IMR-90 (cell line): ENCODE data around the gene CTNND2. TPM values are rescaled to one million over a fixed set of nuclear protein-coding genes. Genes with fewer than 3 reads are reported as not detected.

Source experiments
- ATAC-seq: fragments of 200-7000 bp; cut with Tn5 transposase; 2 replicates; pipeline ENCODE4 v1.9.1; 2020; ENCODE audit warnings: low read depth, mild to moderate bottlenecking, moderate library complexity
- BruUV-seq: library from RNA; stranded (reverse); fragments of 400-500 nt; replicated peaks from 2 replicates; lab custom pipeline; 2021; lab: Mats Ljungman, UMichigan
- CTCF ChIA-PET: fragments of 300-600 bp; formaldehyde crosslinking; extraction: SDS; loops from one replicate; lab custom pipeline; 2021; ENCODE audit warnings: antibody characterized with exemption; lab: Yijun Ruan, JAX
- POLR2A ChIA-PET: fragments of 300-600 bp; sonication (Branson Sonifier 250); formaldehyde crosslinking; loops from one replicate; lab custom pipeline; 2022; ENCODE audit warnings: antibody characterized with exemption; ENCODE audit not compliant: unreplicated experiment; lab: Charles Lee
- DNase-seq: peaks from one replicate; pipeline ENCODE4 v3.0.0; 2013
- H2AFZ ChIP-seq: replicated peaks from 2 replicates; pipeline ENCODE3; 2013; ENCODE audit warnings: low read length, mild to moderate bottlenecking; ENCODE audit not compliant: poor library complexity
- H2AK5ac ChIP-seq: 2 replicates; pipeline ENCODE4 v1.6.1; 2013; ENCODE audit warnings: low read depth, low read length, inconsistent platforms
- H2AK9ac ChIP-seq: replicated peaks from 2 replicates; pipeline ENCODE3; 2013; ENCODE audit warnings: mild to moderate bottlenecking, low read depth, low read length, moderate library complexity; ENCODE audit not compliant: poor library complexity
- H2BK120ac ChIP-seq: 2 replicates; pipeline ENCODE4 v1.6.1; 2013; ENCODE audit warnings: low read depth, low read length, inconsistent platforms
- H2BK15ac ChIP-seq: 3 replicates; pipeline ENCODE4 v1.6.1; 2013; ENCODE audit warnings: low read depth, low read length, inconsistent platforms
- H2BK20ac ChIP-seq: 2 replicates; pipeline ENCODE4 v1.6.1; 2013; ENCODE audit warnings: low read depth, mild to moderate bottlenecking, inconsistent platforms, low read length, moderate library complexity
- H2BK5ac ChIP-seq: 2 replicates; pipeline ENCODE4 v1.6.1; 2013; ENCODE audit warnings: mild to moderate bottlenecking, low read depth, low read length, inconsistent platforms; ENCODE audit not compliant: poor library complexity, severe bottlenecking
- H3K14ac ChIP-seq: replicated peaks from 2 replicates; pipeline ENCODE4 v1.6.1; 2013; ENCODE audit warnings: low read depth, low read length, inconsistent platforms
- H3K18ac ChIP-seq: 2 replicates; pipeline ENCODE4 v1.6.1; 2013; ENCODE audit warnings: low read depth, low read length, control low read depth
- H3K23ac ChIP-seq: 2 replicates; pipeline ENCODE4 v1.6.1; 2013; ENCODE audit warnings: low read depth, low read length, inconsistent platforms
- H3K27ac ChIP-seq: 2 replicates; pipeline ENCODE4 v1.5.1; 2013; ENCODE audit warnings: mild to moderate bottlenecking, control low read depth, low read length; ENCODE audit not compliant: insufficient read depth
- H3K27me3 ChIP-seq: 2 replicates; pipeline ENCODE4 v1.6.1; 2013; ENCODE audit warnings: low read length; ENCODE audit not compliant: control insufficient read depth, insufficient read depth
- H3K36me3 ChIP-seq: 2 replicates; pipeline ENCODE4 v1.6.1; 2013; ENCODE audit warnings: low read length, mixed read lengths; ENCODE audit not compliant: control insufficient read depth, insufficient read depth
- H3K4ac ChIP-seq: 2 replicates; pipeline ENCODE4 v1.6.1; 2013; ENCODE audit warnings: low read depth, low read length, inconsistent platforms
- H3K4me1 ChIP-seq: 2 replicates; pipeline ENCODE4 v1.6.1; 2013; ENCODE audit warnings: low read length, mixed read lengths; ENCODE audit not compliant: control insufficient read depth, insufficient read depth
- H3K4me2 ChIP-seq: 2 replicates; pipeline ENCODE4 v1.6.1; 2013; ENCODE audit warnings: low read depth, mild to moderate bottlenecking, control low read depth, low read length, moderate library complexity
- H3K4me3 ChIP-seq: 2 replicates; pipeline ENCODE4 v1.5.1; 2013; ENCODE audit warnings: low read depth, mild to moderate bottlenecking, control low read depth, low read length, moderate library complexity; ENCODE audit not compliant: insufficient read depth
- H3K56ac ChIP-seq: 2 replicates; pipeline ENCODE4 v1.6.1; 2013; ENCODE audit warnings: low read length, inconsistent platforms; ENCODE audit not compliant: insufficient read depth; ENCODE audit errors: extremely low read depth
- H3K79me1 ChIP-seq, 2 experiments: 2 replicates each; pipeline ENCODE4 v1.6.1; 2013; ENCODE audit warnings: low read length in 2 of 2, inconsistent platforms in 1 of 2, low read depth in 1 of 2
- H3K9ac ChIP-seq: 2 replicates; pipeline ENCODE4 v1.6.1; 2013; ENCODE audit warnings: low read depth, low read length, control low read depth
- H3K9me1 ChIP-seq: 2 replicates; pipeline ENCODE4 v1.6.1; 2013; ENCODE audit warnings: low read length, inconsistent platforms; ENCODE audit not compliant: insufficient read depth
- H3K9me3 ChIP-seq: 2 replicates; pipeline ENCODE4 v1.6.1; 2013; ENCODE audit warnings: low read length; ENCODE audit not compliant: control insufficient read depth, insufficient read depth
- H4K20me1 ChIP-seq: 2 replicates; pipeline ENCODE4 v1.6.1; 2013; ENCODE audit warnings: low read length, inconsistent platforms; ENCODE audit not compliant: insufficient read depth
- H4K5ac ChIP-seq: 2 replicates; pipeline ENCODE4 v1.6.1; 2013; ENCODE audit warnings: mild to moderate bottlenecking, low read depth, low read length, control low read depth
- H4K8ac ChIP-seq, 2 experiments: 2 replicates each; pipeline ENCODE4 v1.6.1; 2013; ENCODE audit warnings: low read depth in 2 of 2, low read length in 2 of 2, control low read depth in 1 of 2, inconsistent platforms in 1 of 2
- H4K91ac ChIP-seq: 2 replicates; pipeline ENCODE4 v1.6.1; 2013; ENCODE audit warnings: low read depth, low read length, inconsistent platforms; ENCODE audit not compliant: insufficient read depth
- CEBPB ChIP-seq: IDR thresholded peaks from 2 replicates; pipeline ENCODE4 v1.6.1; 2012; ENCODE audit warnings: low read depth, low read length, improper control_type of control experiment
- CTCF ChIP-seq: conservative IDR thresholded peaks from 2 replicates; pipeline ENCODE4 v1.5.1; 2012; ENCODE audit warnings: mild to moderate bottlenecking, low read depth, low read length, improper control_type of control experiment
- whole genome bisulfite sequencing, 2 experiments: methylation state at CpG; one replicate each; pipeline versions ENCODE4 v1.1.5 to v1.1.7; 2013; ENCODE audit warnings: missing lambda C conversion rate in 2 of 2; ENCODE audit not compliant: insufficient read length in 1 of 2; ENCODE audit errors: extremely low coverage in 2 of 2; 5-methylcytosine and 5-hydroxymethylcytosine counted together
- dilution Hi-C: fragments of 300-500 bp; cut with HindIII; formaldehyde crosslinking; loops from one replicate; pipeline ENCODE4 v1.14.3; 2018; ENCODE audit warnings: low sequenced_read_pairs; ENCODE audit not compliant: unreplicated experiment
- in situ Hi-C: fragments of 300-500 bp; cut with MboI; formaldehyde crosslinking; loops from 3 replicates; pipeline ENCODE4 v1.14.3; 2019; ENCODE audit warnings: low sequenced_read_pairs, inconsistent platforms, mixed read lengths
- intact Hi-C: fragments of 100-400 bp; cut with micrococcal nuclease; formaldehyde crosslinking; loops from 2 replicates; pipeline ENCODE4 v1.10.0; 2022
- polyA plus RNA-seq, 3 experiments: library from polyadenylated mRNA; depleted of rRNA; stranded (reverse); fragments of >200 nt; gene quantifications; 2 replicates each; pipeline ENCODE4 v1.2.3, GENCODE V29; 2012; ENCODE audit warnings: low replicate concordance in 1 of 3
- total RNA-seq: library from RNA; depleted of rRNA; stranded (reverse); fragments of >200 nt; gene quantifications from 2 replicates; pipeline ENCODE4 v1.2.3, GENCODE V29; 2012

The CTNND2 gene
- total and polyA plus RNA-seq, 2 of the 4 experiments (the other 2 are of a cell fraction), result not detected

- Histone ChIP-seq H2AK5ac (no peak overlapping the region), H4K20me1 (no peaks in the 10 kb centered on the region), H3K56ac (no peak overlapping the region), H2BK20ac (no peak overlapping the region), H3K9me3 (0 out of 2 replicates have a peak, but pooled peaks cover 2% of the 10 kb centered on the region), H2BK15ac (no peak overlapping the region), H4K91ac (no peak overlapping the region), H3K36me3 (no peaks in the 10 kb centered on the region), H3K23ac (no peak overlapping the region), H3K14ac (no peak overlapping the region), H2AK9ac (no peak overlapping the region), H4K8ac (no peak overlapping the region), H2BK120ac (no peak overlapping the region), H3K18ac (no peak overlapping the region), H3K27ac (no peak overlapping the region), H3K9me1 (no peaks in the 10 kb centered on the region), H3K4me3 (no peak overlapping the region), H3K4ac (no peak overlapping the region), H2BK5ac (no peak overlapping the region), H3K4me2 (no peak overlapping the region), H2AFZ (no peak overlapping the region), H3K79me1 (no peaks in the 10 kb centered on the region), H3K9ac (no peak overlapping the region), H3K4me1 (no peaks in the 10 kb centered on the region), H4K5ac (no peak overlapping the region), H3K27me3 (no peaks in the 10 kb centered on the region)
- DNase-seq, result no peak
- POLR2A ChIA-PET, result no interaction called here
- TF ChIP-seq CTCF, result no peak
- no peak for TF ChIP-seq CEBPB
- no CpG with 5 or more reads among the region's 1 CpG for WGBS, 2 experiments
- dilution Hi-C loops, result no loop called here
- ATAC-seq, result no peak
- in situ Hi-C loops, result no loop called here
- no TSS peak for BruUV-seq
- intact Hi-C loops, result no loop called here
- CTCF ChIA-PET, result interaction anchor here (0.6 kb wide), 1 partner anchor 1377 kb away, joined by 6 read pairs; no protein-coding TSS in a partner anchor
Measured at GRCh38 chr5:11596185-11596584, 308.1 kb downstream of the CTNND2 start.
